ENCODE data around the gene RCBTB2.

RCBTB2 gene

DNA sequence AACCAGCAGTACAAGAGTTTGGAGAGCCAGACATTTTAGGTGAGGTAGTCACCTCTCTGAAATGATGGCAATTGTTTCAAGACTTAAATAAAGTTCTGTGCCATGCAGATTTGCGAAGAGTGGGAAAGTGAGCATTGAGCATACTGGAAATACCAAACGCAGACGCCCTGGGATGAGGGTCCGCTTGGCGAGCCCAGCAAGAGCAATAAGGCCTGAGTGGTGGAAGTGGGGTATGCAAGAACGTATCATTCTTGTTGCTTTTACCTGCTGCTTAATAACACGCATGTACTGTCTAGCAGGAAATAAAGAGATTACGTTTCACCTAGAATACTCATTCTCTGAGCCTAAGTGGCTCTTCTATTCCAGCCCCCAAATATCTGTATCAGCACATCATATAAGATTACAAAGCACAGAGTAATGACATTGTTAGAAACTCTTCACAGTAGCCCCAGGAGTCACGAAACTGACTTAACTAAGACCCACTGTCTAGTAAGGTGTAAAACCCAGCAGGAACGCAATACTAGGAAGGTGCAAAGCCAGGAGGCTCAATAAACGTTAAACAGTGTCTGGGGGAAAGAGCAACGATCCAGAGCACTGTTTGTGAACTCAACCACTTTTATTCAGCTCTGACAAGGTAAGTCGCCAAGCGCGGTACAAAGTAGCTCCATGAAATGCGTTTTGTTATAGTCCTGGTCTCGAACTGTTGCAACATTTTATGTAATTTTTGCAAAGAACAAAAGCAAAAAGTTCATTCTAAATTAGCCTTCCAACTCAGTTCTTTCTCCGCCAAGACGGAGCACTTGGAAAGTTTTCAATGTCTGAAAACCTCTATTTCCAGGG lies 1.2 kb downstream of the RCBTB2 start:
- no peak for DNase-seq (ENCODE audit: low read depth)

DNA sequence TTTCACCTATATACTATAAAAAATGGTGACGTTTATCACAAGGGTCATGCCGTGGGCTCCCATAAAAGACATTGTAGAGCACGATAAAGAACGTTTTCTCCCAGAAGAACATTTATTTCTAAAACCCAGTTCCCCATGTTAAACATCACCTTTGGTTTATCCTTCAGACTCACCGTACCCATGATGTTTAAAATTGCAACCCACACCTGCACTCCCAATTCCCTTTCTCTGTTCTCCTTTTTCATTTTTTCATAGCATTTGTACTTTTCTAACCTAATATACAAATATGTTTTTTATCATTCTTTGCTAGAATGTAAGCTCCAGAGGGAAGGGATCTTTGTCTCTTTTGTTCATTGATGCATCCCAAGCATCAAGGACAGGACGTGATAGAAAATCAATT lies 2.0 kb downstream of the RCBTB2 start:
- DNase-seq (ENCODE audit: low read depth) = no peak

DNA sequence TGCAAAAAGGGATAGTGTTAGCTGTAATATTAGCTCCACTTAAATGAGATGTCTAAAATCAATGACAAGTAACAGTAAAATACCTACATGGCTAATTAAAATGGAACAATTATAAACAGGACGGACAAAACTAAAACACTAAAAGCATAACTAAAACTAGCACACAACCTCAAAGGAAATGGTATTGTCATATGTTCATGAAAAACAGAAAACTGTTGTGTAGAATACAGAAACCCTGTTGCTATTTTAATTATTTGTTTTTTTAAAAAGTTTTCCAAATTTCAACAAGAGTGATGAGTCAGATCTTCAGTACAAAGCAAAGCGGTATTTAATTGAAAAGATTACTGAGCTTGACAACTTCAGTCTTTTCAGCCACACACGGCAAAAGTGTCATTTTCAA lies 4.2 kb downstream of the RCBTB2 start:
- DNase-seq (ENCODE audit: low read depth) = no peak

DNA sequence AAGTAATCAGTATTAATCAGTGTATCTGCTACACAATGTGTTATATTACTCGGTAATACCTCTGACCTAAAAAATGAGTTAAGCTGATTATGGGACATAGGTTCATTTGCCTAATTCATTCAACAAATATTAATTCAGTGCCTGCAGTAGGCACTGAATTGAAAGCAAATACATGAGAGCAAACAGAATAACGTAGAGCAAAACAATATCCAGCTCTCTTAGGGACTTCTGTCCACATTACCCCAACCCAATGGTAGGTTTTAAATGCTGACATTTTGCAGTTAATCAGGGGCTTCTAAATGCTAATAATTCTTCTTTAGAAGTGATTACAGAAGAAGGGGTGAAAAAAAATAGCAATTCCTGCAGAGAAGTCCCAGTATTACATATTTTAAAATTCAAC lies 4.9 kb downstream of the RCBTB2 start:
- no peak for DNase-seq (ENCODE audit: low read depth)

DNA sequence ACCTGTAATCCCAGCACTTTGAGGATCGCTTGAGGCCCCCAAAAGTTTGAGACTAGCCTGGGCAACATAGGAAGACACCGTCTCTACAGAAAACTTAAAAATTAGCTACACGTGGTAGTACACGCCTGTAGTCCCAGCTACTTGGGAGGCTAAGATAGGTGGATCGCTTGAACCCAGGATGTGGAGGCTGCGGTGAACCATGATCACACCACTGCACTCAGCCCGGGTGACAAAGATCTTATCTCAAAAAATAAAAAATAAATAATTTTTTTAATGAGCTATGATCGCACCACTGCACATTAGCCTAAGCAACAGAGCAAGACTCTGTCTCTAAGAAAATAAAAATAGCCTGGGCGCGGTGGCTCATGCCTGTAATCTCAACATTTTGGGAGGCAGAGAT lies 6.6 kb downstream of the RCBTB2 start:
- no peak for DNase-seq (ENCODE audit: low read depth)

DNA sequence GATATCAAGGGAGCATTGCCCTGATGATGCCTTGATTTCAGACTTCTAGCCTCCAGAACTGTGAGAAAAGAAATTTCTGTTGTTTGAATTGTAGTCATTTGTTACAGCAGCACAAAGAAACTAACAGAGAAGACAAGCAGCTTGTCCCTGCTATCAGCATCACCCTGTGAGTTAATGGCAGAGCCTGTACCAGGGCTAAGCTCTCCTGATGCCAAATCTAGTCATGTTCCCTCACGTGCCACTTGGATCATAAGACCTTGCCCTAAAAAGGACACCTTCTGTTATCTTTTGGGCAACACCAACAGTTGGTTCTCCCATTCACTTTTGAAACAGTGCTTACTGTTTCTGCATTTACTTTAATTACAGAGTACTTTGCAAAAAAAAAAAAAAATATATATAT lies 14.8 kb downstream of the RCBTB2 start:
- DNase-seq (ENCODE audit: low read depth) = no peak

DNA sequence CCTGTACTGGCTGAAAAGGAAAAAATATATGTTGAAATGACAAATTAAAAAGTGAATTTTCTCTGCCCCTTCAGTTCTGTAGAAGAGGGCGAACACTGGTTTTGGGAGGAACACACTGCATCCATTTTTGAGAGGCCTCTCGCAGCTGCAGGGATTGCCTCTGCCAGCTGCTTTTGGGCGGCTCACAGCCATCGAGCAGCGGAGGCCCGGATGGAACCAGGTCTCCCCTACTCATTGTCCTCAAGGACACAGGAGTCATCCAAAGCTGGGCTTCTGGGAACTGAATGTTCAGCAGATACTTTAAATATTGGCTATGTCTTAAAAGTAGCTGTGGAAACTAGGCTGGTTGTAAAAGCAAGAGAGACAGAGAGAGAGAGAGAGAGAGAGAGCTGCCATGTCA lies 17.1 kb downstream of the RCBTB2 start:
- no peak for DNase-seq (ENCODE audit: low read depth)

DNA sequence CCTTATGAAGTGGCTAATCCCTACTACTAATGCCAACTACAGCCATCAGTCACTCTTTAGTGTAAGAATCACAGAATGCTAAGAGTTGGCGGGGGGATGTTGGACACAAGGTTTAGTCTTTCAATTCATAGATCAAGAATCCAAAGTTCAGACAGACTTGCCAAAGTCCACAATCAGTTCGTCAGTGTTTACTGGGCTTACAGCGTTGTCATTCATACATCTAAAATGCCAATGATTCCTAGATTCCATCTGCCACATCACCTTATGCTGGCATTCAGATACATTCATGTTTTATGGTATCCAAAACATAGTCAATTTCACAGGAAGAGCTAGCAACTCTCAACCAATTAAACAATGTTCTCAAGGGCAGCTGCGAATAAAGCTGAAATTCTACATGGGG lies 18.1 kb downstream of the RCBTB2 start:
- DNase-seq (ENCODE audit: low read depth) = no peak

DNA sequence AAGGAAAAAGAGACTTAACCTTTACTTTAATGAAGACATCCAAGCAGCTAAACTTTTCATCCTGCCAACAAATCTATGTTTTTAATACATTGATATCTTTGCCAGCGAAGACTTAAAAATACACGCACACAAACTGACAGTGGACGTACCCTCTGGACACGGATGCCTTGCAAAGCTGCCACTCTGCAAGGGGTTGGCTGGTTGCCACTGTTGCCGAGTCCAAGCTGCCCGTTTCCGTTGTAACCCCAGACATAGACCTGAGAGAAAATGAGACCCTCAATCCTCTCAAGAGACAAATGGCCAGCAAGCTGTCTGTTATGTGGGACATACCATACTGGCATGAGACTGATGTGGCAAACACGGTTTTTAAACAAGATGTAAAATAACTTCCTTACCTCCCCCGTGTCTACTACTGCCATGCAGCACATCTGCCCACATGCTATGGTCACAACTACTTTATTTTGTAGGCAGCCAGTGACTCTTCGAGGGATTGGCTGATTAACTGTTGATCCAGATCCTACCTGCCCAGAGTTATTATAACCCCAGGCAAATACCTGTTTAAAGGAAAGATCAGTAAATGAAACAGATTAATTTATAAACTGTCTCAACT lies 21.2 kb downstream of the RCBTB2 start:
- DNase-seq (ENCODE audit: low read depth) = no peak

DNA sequence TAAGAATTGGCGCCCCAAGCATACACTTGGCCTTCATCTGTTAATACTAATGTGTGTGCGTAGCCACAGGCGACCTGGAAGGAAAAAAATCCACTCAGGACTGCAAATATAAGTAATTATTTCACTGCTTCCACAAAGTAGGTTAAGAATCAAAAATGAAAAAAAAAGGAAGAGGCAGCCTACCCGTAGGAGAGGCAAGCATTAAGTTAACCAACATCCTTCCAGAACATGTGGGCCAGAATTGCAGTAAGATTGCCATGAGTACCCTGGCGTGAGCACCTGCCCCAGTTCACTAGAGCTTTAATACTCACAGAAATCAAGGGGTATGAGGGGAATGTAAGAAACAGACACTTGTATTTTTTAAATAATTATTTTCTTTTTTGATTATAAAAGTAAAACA lies 22.2 kb downstream of the RCBTB2 start:
- no peak for DNase-seq (ENCODE audit: low read depth)

DNA sequence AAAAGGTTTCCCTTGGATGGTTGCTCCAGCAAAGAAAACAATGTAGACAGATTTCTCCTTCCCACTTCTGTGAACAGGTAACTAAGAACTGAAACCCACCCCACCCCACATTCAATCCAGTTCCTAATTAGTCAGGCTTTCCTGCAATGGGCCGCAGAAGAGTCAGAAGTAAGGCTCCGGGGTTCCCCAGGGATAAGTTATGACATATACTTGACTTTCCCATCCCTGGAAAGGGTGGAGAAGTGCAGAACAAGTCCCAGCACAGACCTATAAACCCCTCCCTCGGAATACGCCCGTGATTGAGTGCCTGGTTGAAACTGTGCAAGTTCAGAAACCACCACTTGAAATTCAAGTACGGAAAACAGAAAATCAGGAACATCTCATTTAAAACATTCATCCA lies 24.9 kb downstream of the RCBTB2 start:
- no peak for DNase-seq (ENCODE audit: low read depth)

DNA sequence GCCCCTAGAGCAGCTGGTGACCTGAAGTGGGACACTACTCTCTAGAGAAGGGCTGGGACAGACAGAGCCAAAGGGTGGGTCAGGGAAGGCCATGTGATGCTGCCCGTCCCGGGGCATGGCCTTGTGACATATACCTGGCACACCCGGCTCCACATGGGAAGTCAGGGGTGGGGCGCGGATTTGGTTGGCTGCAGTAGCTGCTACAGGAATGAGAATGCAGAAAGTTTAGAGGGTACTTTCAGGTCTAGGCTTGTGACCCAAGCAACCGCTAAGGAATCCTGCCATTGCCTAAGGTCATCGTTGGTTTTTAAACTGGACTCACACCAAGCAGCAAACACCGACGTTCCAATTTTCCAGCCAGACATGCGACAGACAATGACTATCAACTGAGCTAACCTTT lies 25.9 kb downstream of the RCBTB2 start:
- no peak for DNase-seq (ENCODE audit: low read depth)

DNA sequence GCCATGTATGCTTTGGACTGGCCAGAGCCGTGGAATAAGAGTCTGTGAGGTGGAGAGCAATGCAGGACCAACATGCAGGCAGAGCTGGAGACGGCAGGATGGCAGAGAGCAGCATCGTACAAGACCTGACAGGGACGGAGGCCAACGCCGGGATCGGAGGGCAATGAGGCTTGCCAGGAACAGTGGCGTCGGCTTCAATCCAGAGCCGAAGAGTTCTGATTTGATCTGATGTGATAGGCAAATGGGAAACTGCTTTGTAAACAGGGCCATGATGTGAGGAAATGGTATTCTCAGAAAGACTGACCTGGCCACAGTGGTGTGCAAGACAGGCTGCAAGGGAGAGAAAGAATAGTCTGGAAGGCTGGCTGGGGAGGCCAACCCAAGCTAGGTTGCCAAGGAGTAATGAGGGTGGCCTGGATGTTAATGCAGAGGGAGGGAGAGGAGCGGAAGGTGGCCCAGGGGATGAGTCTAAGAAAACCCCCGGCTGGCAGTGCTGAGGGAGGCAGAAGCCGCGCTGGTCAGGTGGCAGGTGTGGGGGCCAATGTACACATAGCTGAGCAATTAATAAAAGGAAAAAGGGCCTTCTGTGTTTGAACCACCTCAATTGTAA lies 26.7 kb downstream of the RCBTB2 start:
- no peak for DNase-seq (ENCODE audit: low read depth)

DNA sequence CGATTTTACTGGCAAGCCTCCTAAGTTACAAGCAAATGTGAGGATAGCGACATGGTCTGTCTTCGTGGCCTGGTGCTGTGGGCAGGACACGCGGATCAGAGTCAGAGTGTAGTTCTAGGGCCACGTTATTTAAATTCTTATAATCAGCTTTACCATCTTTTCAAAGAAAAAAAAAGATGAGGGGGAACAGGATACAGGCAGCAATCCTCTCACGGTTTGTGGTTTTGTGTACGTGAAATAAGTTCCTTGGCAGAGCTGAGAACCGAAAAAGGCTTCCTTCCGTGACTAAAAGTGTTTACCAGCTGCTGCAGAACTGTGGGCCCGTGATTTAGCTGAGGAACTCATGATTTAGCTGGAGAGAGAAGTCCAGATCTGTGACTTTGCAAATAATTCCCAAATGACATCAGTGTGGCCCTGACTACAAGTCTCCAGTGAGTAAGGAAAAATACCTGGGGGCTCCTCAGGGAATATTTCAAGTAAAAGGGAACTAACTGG lies 27.2 kb downstream of the RCBTB2 start:
- DNase-seq (ENCODE audit: low read depth) = no peak

DNA sequence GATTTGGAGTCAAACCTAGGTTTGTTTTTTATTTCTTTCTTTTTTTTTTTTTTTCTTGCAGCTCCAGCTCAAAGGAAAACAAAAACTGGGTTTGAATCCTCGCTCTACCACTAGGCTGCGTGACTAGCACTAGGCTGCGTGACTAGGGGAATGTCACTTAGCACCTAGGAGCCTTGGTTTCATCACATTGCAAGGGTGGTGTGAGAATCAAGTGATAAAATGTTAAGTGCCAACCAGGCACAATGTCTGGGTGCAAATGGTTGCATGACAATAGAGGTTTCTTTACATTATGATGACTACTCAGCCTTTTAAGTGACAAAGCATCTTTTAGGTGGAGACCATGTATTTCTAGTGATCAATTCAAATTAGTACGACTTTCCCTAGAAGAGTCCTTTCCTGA lies 27.9 kb downstream of the RCBTB2 start:
- DNase-seq (ENCODE audit: low read depth) = no peak

DNA sequence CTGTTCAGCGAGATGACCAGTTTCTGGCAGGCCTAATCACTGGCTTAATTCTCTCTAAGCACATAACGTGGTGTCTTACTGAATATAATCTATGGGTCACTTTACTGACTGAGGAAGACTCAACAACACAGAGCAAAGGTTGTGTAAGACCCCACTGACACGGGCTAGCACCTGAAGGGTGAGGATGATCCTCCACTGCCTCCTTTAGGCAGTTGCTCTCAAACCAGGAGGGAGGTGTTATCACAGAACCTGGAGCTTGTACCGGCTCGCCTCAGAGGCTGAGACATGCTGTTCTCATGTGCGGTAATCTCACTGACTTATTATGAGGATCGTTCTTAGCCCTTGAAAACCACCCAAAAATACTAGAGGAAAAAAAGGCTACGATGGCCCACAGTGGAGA lies 28.3 kb downstream of the RCBTB2 start:
- no peak for DNase-seq (ENCODE audit: low read depth)

DNA sequence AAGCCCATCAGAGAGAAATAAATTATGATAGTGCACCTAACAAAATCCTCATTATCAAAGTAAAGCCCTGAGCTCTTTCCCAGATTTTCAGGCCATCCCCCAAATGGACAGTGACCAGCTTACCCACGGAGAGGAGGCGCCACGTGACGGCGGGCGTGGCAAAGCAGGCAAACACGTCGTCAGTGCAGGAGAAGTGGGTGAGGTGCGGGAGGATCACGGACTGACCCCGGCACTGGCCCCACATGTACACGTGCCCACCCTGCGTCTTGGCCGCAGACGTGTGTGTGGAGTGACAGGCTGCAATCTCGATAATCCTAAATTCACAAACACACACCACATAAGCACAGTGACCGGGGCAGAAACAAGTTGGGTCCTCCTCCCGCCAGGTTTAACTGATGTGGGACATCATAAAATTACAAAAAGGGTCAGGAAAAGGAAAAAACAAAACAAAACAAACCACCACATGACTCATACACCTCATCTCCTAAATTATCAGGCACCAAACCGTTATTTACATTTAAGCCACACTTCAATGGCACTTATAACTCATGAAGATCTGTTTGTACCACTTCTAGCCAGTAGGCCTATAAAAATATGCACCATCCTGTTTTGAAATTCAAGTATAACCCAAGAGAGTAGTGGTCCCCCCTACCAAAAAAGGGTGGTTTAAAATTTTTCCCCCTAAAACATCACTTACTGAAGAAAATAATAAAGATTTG lies 30.1 kb downstream of the RCBTB2 start:
- DNase-seq (ENCODE audit: low read depth) = no peak

DNA sequence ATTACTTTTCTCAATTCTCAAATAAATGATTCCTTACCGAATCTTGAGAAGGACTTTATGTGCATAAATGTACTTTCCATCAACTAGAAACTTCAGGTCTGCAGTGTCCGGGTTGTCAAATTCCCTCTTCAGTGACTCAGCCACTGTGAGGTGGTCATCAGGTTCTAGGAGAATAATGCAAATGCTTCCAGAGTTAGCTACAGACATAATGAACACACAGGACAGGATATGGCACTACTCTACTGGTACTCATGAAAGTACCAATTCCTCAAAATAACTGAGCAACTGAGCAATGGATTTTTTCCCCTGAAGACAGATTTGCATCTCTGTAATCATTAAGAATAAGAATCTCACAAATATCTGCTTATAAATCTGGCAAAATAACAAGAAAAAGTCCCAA lies 31.2 kb downstream of the RCBTB2 start:
- no peak for DNase-seq (ENCODE audit: low read depth)

DNA sequence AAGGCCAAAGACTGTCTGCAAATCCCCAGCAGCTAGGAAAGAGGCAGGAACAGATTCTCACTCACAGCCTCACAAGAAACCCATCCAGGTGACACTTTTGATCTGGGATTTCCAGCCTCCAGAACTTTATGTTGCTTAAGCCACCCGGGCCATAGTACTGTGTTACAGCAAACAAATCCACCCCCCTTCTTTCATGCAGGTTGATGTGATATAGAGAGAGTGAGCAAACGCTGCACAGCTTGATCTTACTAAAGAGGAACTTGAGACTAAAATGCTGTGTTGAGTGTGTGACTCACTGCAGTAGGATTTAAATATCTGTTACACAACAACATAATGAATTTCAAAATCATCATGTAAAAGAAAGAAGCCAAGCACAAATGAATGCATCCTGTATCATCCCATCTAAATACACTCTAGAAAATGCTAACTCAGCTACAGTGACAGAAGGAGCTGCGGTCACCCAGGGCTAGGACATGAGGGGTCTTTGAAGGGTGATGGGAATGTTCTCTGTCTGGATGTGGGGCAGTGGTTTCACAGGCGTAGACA lies 32.2 kb downstream of the RCBTB2 start:
- DNase-seq (ENCODE audit: low read depth) = no peak

DNA sequence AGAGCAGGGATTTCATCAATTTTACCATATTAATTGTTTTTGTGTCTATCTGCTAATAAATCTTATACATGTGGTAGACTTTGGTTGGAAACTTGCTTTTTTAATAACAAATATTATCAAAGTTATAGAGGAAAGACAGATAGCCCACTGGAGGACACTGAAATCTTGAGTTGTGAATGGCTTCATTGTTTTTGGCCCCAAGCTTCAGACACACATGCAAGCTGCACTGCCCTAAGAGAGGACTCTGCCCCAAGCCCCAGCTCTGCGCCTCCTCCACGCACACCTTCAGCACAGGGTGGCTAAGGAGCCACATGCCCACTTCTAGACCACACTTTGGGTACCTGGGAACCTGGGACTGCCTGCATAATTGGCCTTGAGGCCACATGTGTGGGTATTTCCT lies 35.2 kb downstream of the RCBTB2 start:
- DNase-seq (ENCODE audit: low read depth) = no peak

DNA sequence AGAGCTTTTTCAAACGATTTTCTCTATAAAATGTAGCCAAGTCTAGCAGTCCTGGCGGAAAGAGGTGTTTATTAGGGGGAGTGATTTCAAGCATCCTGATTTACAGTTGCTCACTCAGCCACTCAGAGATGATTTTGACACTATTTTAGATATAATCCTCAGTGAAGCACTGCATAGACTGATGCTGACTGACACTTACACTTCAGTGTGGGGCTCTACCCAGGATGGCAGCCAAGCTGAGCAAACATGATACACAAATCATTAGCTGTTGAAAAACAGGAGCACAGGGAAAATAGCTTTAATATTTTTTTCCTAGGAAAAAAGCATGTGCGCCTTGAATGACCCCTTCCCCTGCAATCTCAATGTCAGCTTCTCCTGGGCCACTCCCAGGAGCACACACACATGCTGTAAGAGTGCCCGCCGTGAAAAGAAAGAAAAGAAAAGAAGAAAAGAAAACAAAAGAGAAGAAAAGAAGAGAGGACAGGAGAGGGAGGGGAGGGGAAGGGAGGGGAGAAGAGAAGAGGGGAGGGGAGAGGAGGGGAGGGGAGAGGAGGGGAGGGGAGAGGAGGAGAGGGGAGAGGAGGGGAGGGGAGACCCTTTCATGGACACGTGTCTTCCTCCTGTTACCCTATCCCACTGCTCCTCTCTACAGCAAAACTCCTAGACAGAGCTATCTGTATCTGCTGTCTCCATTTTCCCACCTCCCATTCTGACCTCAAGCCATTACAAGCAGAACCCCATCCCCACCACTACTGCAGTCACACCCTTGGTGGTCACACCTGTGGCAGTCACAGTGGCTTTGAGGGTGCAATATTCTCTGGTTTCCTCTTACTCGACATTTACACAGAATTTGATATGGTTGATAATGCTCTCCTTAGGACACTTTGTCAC lies 36.4 kb downstream of the RCBTB2 start:
- no peak for DNase-seq (ENCODE audit: low read depth)
